GM12801 (cell line): ENCODE data around the gene CACNA1I.

ENCODE experiments used
- TF ChIP-seq, protein P1 (sequence below): IDR thresholded peaks from one replicate; pipeline ENCODE4 v1.5.1; 2011; ENCODE audit warnings: control low read depth; ENCODE audit not compliant: insufficient read length; ENCODE audit errors: extremely low read depth

CACNA1I gene

DNA sequence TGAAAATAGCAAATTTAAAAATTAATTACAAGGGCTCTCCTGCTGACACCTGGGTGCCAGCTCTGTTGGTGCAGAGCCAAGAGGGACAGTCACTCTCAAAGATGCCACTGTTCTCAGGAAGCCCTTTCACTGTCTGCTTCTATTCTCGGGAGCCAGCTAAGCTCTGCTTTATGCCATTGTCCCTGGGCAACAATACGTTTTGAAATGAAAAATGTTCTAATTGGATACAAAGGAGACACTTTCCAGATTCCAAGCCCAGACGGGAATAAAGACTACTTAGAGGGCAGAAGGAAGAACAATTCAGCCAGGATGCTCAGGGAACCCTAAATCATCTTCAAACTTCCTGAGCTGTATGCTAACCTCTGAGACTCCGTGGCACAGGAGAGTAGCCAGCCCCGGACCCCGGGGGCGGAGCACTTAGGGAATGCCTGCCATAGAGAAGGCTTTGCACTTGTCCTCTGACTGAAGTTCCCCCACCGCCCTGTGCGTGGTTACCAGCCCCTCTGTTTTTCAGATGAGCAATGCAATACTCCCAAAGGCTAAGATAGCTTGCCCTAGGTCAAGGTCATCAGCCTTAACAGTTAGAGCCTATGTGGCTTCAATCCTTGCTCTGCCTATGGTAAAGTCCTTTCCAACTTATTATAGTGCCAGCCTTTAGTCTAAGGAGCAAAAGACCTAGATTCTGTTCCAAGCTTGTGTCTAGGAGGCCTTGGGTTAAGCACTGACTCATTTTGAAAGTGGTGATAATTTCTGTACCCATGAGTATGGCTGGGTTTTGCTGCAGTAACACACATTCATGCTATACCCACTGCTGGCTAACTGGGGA is 150.9 kb downstream of the CACNA1I start:
- TF ChIP-seq, protein P1, sequence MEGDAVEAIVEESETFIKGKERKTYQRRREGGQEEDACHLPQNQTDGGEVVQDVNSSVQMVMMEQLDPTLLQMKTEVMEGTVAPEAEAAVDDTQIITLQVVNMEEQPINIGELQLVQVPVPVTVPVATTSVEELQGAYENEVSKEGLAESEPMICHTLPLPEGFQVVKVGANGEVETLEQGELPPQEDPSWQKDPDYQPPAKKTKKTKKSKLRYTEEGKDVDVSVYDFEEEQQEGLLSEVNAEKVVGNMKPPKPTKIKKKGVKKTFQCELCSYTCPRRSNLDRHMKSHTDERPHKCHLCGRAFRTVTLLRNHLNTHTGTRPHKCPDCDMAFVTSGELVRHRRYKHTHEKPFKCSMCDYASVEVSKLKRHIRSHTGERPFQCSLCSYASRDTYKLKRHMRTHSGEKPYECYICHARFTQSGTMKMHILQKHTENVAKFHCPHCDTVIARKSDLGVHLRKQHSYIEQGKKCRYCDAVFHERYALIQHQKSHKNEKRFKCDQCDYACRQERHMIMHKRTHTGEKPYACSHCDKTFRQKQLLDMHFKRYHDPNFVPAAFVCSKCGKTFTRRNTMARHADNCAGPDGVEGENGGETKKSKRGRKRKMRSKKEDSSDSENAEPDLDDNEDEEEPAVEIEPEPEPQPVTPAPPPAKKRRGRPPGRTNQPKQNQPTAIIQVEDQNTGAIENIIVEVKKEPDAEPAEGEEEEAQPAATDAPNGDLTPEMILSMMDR: no peak

DNA sequence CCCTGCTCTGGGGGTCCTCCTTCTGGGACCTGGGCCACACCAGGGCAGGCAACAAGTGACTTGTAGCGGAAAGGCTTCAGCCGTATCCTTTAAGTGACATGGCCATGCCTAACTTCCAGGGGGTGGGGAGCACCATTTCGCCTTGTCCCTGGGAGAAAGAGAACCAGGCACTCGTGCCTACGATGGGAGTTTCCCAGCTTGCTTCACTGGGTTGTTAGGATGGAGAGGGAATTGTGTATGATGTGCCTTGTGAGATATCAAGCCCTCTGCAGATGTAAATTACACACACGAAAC is 151.4 kb downstream of the CACNA1I start:
- TF ChIP-seq, protein P1: no peak

DNA sequence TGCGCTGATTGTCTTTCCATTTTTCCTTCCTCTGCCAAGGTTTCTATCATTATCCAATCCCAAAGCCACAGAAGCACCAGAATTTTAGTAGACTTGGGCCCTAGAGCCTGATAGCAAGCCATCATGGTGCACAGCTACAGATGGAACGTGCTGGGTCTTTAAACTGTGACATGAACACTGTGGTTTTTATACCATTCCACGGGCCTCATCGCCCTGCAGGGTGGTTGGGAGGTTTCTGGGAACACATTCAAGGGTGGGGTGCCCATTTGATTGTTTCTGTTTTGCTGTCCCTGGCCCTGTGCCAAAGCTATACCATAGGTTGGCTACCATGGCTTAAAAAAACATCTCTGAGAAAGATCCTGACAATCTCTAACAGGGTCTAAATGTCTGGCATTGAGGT is 151.9 kb downstream of the CACNA1I start:
- TF ChIP-seq, protein P1: no peak

DNA sequence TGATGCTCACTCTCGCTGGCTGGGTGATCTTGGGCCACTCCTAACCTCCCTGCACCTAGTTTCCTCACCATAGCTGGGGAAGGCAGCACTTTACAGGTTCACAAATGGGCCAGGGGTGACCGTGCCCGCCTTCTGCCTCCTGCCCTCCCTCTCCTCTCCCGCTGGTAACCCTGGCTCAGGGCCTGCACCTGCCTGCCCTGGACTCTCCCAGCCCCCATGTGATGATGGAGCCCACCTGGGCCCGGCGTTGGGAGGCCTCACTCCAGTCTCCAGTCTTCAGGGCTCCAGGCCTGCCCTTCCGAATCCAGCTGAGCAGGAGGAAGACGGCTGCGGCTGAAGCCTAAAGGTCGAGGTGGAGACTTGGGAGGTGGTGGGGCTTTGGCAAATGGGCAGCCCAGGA is 152.9 kb downstream of the CACNA1I start:
- TF ChIP-seq, protein P1: no peak

DNA sequence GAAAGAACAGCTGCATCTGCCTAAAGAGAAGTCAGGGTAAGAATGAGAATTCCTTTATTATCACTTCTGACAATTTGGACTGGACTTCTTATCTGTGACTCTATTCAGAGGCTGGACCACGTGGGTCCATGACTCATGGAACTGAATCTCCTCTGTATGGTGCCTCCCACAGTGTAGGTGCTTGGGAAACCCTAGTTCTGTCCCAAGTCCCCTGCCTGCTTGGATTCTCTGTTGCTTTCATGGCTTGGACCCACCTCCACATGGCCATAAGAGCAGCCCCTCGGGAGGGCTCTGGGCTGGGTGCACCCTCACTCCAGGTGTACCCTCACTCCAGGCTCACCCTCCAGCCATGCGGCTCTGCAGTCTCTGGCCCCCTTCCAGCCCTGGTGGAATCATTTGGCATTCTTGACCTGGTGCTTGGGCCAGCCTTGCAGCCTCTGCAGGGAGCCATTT is 153.4 kb downstream of the CACNA1I start:
- TF ChIP-seq, protein P1: no peak

DNA sequence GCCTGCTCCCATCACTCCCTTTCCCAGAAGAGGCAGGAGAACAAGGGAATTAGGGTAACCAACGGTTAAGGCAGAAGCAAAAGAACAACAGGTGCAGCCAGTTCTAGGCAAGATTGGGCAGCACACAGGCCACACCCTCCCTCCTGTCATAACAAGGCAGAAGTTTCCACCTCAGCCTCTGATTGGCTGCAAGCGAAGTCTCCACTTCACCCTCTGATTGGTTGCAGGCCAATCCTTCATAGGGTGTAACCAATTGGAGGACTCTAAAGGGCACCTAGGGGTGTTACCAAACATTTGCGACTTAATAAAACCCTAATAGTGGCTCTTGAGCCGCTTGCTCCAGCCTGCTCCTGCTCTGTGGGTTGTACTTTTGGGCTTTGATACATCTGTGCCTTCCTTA is 153.8 kb downstream of the CACNA1I start:
- TF ChIP-seq, protein P1: no peak

DNA sequence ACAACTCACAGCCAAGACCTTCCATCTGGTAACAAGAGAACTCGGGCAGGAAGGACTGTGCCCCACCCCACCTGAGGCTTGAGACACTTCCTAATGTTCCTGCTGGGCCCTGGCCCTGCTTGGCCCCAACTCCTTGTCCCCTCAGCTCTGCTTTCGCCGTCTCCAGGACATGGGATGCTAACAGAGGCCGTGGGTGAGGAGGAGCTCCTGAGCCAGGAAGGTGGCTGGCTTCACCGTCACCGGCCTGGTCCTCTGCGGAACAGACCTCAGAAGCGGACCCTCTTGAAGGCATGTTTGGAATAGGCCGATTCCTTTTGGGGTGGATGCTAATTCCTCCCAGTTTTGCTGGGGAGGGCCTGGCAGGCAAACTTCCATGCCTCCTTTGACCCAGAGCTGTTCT is 154.3 kb downstream of the CACNA1I start:
- TF ChIP-seq, protein P1: no peak
